Left lobe of liver (tissue), 2 donors: ENCODE measurements around the gene LRRC3. TPM values are rescaled to one million over a fixed set of nuclear protein-coding genes. Genes with fewer than 3 reads are reported as not detected.
A peak's percentile ranks its signal among the peaks of the same experiment; 100 is the strongest.

Source experiments
- ATAC-seq: fragments of 200-7000 bp; cut with Tn5 transposase; one replicate; pipeline ENCODE4 v1.9.1; 2020; ENCODE audit warnings: mild to moderate bottlenecking, moderate library complexity
- DNase-seq: peaks from one replicate; pipeline ENCODE4 v3.0.0-alpha.2; 2020; ENCODE audit warnings: low spot score
- total RNA-seq: library from RNA; stranded (reverse); gene quantifications from one replicate; pipeline ENCODE4 v1.2.1, GENCODE V29; 2021
- donor health status: DM: no; HTN: no; CAD: no; lungs with moderate emphysema.
- donor health status: DM: no; HTN: yes; CAD: no.

LRRC3 gene
- total RNA-seq, 1 donor from 2014 or later = 22.0 TPM

- DNase-seq (no peak), ATAC-seq (no peak)
Measured at GRCh38 chr21:44437696-44438431, 17.4 kb upstream of the LRRC3 start.

- DNase-seq = peak; percentile 94
- ATAC-seq = peak; percentile 95
Measured at GRCh38 chr21:44438531-44439210, 16.6 kb upstream of the LRRC3 start.

GRCh38 chr21:44439211-44439600, 16.1 kb upstream of the LRRC3 start:
- ATAC-seq (no peak), DNase-seq (no peak)

GRCh38 chr21:44440241-44441040, 14.9 kb upstream of the LRRC3 start:
- ATAC-seq (no peak), DNase-seq (no peak)

GRCh38 chr21:44441041-44441400, 14.3 kb upstream of the LRRC3 start:
- ATAC-seq = no peak

GRCh38 chr21:44441581-44442265, 13.6 kb upstream of the LRRC3 start:
- ATAC-seq (no peak), DNase-seq (no peak)

More at GRCh38 chr21:44441041-44441400, 14.3 kb upstream of the LRRC3 start:
- DNase-seq = no peak

GRCh38 chr21:44442266-44443125, 12.8 kb upstream of the LRRC3 start:
- ATAC-seq = no peak
- no peak for DNase-seq

GRCh38 chr21:44443291-44443890, 11.9 kb upstream of the LRRC3 start:
- DNase-seq = no peak
- ATAC-seq = no peak

- DNase-seq (no peak), ATAC-seq (no peak)
Measured at GRCh38 chr21:44443891-44444285, 11.4 kb upstream of the LRRC3 start.

GRCh38 chr21:44444286-44444931, 10.9 kb upstream of the LRRC3 start:
- DNase-seq = no peak
- peak; percentile 49 for ATAC-seq

GRCh38 chr21:44445145-44445812, 10.0 kb upstream of the LRRC3 start:
- DNase-seq (no peak), ATAC-seq (no peak)

- ATAC-seq (no peak), DNase-seq (peak; percentile 34)
Measured at GRCh38 chr21:44448651-44449131, 6.6 kb upstream of the LRRC3 start.

GRCh38 chr21:44449473-44450363, 5.6 kb upstream of the LRRC3 start:
- no peak for ATAC-seq
- peak; percentile 37 for DNase-seq

GRCh38 chr21:44450402-44450801, 4.9 kb upstream of the LRRC3 start:
- ATAC-seq = no peak
- DNase-seq = peak; percentile 35

GRCh38 chr21:44450999-44451398, 4.3 kb upstream of the LRRC3 start:
- DNase-seq (peak; percentile 41), ATAC-seq (no peak)

GRCh38 chr21:44453120-44453519, 2.2 kb upstream of the LRRC3 start:
- no peak for ATAC-seq
- DNase-seq = no peak

GRCh38 chr21:44454058-44454457, 1.3 kb upstream of the LRRC3 start:
- ATAC-seq (no peak), DNase-seq (peak; percentile 26)
